ENCODE data around the gene FCER1A. TPM values are rescaled to one million over a fixed set of nuclear protein-coding genes. Genes with fewer than 3 reads are reported as not detected.
"Not testable (repeated sequence)": the region's sequence is repeated elsewhere in the genome, so short reads cannot be mapped to it uniquely, and the experiment has no call there.

FCER1A gene
- polyA plus RNA-seq, 1 experiment = not detected

GRCh38 chr1:159342761-159343425 is 40.8 kb downstream of the FCER1A start:
- no peak for DNase-seq (ENCODE audit: low read depth, low spot score)
- no peaks in the 10 kb centered on the region for H3K27me3 ChIP-seq (ENCODE audit: control insufficient read depth, insufficient read depth, low read length)
- H3K9me3 ChIP-seq (ENCODE audit: control insufficient read depth, insufficient read depth, low read length) = 0 out of 2 replicates have a peak, but pooled peaks cover 2% of the 10 kb centered on the region
- ChIA-PET CTCF (no interaction called here), POLR2A (no interaction called here)
- TF ChIP-seq, protein P1, sequence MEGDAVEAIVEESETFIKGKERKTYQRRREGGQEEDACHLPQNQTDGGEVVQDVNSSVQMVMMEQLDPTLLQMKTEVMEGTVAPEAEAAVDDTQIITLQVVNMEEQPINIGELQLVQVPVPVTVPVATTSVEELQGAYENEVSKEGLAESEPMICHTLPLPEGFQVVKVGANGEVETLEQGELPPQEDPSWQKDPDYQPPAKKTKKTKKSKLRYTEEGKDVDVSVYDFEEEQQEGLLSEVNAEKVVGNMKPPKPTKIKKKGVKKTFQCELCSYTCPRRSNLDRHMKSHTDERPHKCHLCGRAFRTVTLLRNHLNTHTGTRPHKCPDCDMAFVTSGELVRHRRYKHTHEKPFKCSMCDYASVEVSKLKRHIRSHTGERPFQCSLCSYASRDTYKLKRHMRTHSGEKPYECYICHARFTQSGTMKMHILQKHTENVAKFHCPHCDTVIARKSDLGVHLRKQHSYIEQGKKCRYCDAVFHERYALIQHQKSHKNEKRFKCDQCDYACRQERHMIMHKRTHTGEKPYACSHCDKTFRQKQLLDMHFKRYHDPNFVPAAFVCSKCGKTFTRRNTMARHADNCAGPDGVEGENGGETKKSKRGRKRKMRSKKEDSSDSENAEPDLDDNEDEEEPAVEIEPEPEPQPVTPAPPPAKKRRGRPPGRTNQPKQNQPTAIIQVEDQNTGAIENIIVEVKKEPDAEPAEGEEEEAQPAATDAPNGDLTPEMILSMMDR (IDR thresholded peaks at IDR 0.05; ENCODE audit: low read depth, low read length) = no peak
- H3K27ac ChIP-seq (ENCODE audit: low read depth, low read length) = no peak overlapping the region
- no peak overlapping the region for H3K4me3 ChIP-seq (ENCODE audit: low read depth, low read length)

GRCh38 chr1:159349374-159349773 is 47.2 kb downstream of the FCER1A start:
- CTCF ChIA-PET; H3K27me3 ChIP-seq (ENCODE audit: control insufficient read depth, insufficient read depth, low read length); POLR2A ChIA-PET; DNase-seq (ENCODE audit: low read depth, low spot score); H3K4me3 ChIP-seq (ENCODE audit: low read depth, low read length); H3K27ac ChIP-seq (ENCODE audit: low read depth, low read length); H3K9me3 ChIP-seq (ENCODE audit: control insufficient read depth, insufficient read depth, low read length): not testable (repeated sequence)

DNA sequence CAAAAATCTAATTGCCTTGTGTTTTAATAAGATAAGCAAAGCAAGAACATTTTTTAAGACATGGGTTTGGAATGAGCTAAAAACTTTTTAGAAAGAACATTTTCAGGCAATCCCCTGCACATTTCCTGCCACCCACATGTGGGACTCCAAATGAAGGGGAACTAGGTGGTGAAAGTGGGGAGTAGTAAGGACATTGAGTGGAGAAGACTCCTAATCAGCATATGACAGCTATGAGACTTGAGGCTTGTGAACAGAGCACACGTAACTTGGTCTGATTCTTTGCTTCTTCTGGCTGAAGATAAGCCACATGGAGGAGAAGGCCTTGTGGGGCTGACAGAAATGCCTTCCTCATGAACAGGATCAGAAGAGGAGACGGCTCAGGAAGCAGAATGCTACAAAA is 50.3 kb downstream of the FCER1A start:
- TF ChIP-seq, protein P1 (IDR thresholded peaks at IDR 0.05; ENCODE audit: low read depth, low read length) = no peak
- POLR2A ChIA-PET = no interaction called here
- Histone ChIP-seq H3K9me3 (ENCODE audit: control insufficient read depth, insufficient read depth, low read length) (no peaks in the 10 kb centered on the region), H3K27me3 (ENCODE audit: control insufficient read depth, insufficient read depth, low read length) (no peaks in the 10 kb centered on the region), H3K4me3 (ENCODE audit: low read depth, low read length) (no peak overlapping the region), H3K27ac (ENCODE audit: low read depth, low read length) (no peak overlapping the region)
- no peak for DNase-seq (ENCODE audit: low read depth, low spot score)
- CTCF ChIA-PET = no interaction called here

Other genes with a start within 250 kb of the FCER1A start
- gene AIM2, start 225.6 kb upstream of the FCER1A start, polyA plus RNA-seq (2011; rRNA removed) = not detected in 2 replicates
- 0.01 TPM in 1 of 2 replicates, not detected in the other for gene CADM3, start 130.7 kb upstream of the FCER1A start, polyA plus RNA-seq (2011; rRNA removed)
- gene ACKR1, start 97.5 kb upstream of the FCER1A start, polyA plus RNA-seq (2011; rRNA removed) = not detected in 2 replicates
- not detected in 2 replicates for gene OR10J4, start 129.9 kb downstream of the FCER1A start, polyA plus RNA-seq (2011; rRNA removed)
- not detected in 2 replicates for gene OR10J1, start 137.4 kb downstream of the FCER1A start, polyA plus RNA-seq (2011; rRNA removed)
- gene OR10J5, start 233.7 kb downstream of the FCER1A start, polyA plus RNA-seq (2011; rRNA removed) = not detected in 2 replicates

Measured in AG04450 (cell line).